Measurements from ENCODE around the gene DCST2. TPM values are rescaled to one million over a fixed set of nuclear protein-coding genes. Genes with fewer than 3 reads are reported as not detected.

The DCST2 gene
- not detected in 2 replicates for total RNA-seq

DNA sequence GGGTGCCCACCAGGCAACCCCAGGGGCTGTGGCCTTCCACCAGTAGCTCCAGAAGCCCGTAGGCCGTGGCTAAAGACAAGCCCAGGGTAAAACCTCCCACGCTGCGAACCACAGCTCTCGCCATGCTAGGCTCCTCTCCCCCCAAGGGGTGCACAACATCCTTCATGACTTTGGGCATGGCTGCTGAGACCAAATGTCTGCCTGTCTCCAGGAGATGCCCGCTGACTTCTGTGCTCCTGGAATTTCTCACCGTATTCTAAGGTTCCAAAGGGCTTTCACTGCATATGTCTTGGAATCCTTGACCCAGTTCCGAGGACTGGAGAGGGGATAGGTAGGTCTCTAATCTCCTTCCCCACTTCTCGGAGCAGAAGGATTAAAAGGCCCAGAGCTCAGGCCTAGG, at the start of gene DCST2, which contains the start of gene DCST1:
Gene DCST2, minus strand, starts transcription at position 258 of the 400 bp plus-strand sequence. Its CDS starts 80 bp downstream, at position 178.
Gene DCST1, plus strand, starts transcription at position 301 of the 400 bp plus-strand sequence. CDS start 213 bp downstream, outside the sequence.

DNA sequence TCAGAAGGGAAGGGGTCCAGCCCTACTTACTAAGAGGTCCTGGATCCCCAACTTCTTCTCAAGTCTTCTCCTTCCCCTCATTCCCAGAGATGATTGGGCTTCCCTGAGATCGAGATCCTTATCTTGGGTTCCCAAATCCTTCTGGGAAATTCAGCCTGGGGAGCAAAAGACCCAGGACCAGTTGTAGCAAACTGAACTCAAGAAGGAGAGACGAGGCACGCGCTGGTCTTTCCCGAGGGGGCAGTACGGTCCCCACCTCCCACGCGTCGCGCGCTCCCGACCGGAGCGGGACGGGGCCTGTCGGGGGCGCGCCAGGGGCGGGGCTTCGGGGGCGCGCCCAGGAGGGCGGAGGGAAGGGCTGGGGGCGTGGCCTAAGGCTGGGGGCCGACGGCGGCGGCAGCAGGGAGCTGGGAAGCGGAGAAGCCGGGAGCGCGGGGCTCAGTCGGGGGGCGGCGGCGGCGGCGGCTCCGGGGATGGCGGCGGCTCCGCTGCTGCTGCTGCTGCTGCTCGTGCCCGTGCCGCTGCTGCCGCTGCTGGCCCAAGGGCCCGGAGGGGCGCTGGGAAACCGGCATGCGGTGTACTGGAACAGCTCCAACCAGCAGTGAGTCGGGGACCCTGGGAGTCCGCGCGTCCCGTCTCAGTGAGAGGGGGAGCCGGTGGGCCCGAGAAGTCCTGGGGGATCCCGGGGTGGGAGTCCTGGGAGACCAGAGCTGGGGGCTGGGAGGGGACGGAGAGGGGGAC, 45.1 kb upstream of the DCST2 start, which contains the start of gene EFNA3:
Gene EFNA3, plus strand, starts transcription at position 369 of the 741 bp plus-strand sequence. Its CDS starts 105 bp downstream, at position 474.

DNA sequence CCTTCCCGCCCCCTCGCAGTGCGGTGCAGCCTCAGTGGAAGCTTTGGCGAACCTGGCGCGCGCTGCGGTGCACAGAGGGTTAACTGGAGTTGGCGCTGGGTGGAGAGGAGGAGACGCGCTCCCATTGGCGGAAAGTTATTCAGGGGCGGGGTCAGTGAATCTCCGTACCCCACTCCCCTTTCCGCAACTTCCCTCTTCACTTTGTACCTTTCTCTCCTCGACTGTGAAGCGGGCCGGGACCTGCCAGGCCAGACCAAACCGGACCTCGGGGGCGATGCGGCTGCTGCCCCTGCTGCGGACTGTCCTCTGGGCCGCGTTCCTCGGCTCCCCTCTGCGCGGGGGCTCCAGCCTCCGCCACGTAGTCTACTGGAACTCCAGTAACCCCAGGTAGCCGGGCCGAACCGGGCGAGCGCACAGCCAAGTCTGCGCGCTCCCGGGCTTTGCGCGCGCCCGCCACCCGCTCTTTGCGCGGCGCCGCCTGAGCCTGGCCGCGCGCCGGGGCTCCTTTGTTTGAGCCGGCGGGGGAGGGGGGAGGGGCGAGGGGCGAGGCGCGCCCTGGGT, 30.0 kb upstream of the DCST2 start, which contains the start of gene EFNA4:
Gene EFNA4, plus strand, starts transcription at position 191 of the 561 bp plus-strand sequence. Its CDS starts 84 bp downstream, at position 275.

DNA sequence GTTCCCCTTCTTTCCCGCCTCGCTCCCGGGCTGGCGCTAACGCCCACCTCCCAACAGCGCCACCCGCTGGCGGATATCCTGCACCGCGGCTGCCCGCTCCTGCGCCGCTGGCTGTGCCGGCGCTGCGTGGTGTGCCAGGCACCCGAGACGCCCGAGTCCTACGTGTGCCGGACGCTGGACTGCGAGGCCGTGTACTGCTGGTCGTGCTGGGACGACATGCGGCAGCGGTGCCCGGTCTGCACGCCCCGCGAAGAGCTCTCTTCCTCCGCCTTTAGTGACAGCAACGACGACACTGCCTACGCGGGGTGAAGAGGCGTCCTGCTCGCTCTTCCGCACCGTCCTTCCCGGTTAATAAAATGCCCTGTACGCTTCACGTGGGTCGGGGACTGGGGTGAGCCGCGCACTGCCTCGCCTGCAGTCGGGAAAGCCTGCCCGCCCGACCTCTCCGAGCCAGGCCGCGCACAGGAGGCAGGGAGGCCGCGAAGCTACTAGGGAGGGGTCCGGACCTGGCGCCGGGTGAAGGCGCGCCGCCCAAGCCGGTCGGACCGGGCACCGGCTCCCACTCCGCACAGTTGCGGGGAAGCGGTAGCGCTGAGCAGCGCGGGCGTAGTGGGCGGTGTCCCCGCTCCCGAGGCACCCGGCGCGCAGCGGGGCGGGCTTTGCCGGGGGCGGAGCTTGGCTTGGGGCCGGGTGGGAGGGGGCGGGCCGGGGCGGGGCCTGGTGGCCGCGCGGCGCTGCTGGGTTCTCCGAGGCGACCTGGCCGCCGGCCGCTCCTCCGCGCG, 17.2 kb upstream of the DCST2 start, which contains the start of gene ADAM15:
Gene ADAM15, plus strand, starts transcription at position 757 of the 782 bp plus-strand sequence. CDS start 71 bp downstream, outside the sequence.

DNA sequence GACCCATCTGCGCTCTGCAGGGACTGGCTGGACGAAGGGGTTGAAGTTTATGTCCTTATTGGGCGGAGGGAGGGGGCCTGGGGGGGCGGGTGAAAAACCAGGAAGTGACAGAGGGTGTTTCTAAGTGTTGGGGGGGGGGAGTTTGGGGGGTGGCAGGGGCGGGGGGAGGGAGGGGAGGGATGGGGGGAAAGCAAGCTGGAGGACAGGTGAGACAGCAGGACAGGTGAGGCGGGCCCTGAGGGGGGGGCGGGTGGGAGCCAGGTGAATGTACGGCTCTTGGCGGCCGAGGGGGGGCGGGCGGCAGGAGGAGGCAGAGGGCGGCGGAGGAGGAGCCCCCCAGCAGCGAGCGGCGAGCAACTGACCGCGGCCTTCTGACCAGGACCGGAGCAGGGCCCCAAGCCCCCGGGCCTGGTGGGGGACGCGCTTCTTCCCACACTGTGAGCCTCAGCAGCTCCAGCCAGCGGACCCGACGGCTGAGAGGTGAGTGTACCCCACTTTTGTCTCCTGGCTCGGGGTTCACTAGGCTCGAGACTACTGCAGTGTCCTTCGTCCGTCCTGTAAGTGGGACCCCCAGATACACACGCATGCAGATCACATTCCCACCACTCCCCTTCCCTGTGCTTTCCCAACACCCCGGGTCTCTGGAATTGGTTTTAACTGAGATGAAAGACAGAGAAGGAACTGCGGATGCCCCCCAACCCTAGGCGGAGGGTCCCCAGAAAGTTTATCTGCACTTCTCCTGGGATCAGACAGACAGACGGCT, 30.9 kb downstream of the DCST2 start, which contains the start of gene ZBTB7B:
Gene ZBTB7B, plus strand, starts transcription at position 339 of the 763 bp plus-strand sequence. CDS start 11,859 bp downstream, outside the sequence.

DNA sequence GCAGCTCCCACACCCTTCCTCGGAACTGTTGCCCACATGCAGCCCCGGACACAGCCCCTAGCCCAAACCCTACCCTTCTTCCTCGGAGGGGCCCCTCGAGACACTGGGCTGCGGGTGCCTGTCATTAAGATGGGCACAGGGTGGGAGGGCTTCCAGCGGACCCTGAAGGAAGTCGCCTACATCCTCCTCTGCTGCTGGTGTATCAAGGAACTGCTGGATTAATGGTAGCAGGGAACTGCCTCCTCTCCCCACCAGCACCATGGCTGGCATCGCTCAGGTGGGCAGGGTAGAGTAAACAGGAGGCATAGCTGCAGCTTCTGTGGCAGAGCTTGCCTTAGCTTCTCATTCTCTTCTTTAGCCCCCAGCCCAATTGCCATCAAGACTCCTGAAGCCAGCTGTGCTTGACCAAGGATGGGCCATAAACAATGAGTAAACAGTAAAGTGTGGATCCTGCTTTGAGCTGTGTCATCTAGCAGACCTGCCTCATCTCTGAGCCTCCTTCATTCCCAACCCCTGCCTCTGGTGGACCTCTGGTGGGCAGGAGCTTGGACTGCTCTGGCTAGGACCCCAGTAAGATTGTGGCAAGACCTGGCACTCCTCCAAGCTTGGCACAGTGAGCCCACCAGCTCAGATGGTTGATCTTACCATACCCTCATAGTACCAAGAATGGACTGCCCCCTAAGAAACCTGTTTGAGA, 39.9 kb downstream of the DCST2 start, which contains the start of gene LENEP:
Gene LENEP, plus strand, starts transcription at position 15 of the 697 bp plus-strand sequence. Its CDS starts 22 bp downstream, at position 37.

DNA sequence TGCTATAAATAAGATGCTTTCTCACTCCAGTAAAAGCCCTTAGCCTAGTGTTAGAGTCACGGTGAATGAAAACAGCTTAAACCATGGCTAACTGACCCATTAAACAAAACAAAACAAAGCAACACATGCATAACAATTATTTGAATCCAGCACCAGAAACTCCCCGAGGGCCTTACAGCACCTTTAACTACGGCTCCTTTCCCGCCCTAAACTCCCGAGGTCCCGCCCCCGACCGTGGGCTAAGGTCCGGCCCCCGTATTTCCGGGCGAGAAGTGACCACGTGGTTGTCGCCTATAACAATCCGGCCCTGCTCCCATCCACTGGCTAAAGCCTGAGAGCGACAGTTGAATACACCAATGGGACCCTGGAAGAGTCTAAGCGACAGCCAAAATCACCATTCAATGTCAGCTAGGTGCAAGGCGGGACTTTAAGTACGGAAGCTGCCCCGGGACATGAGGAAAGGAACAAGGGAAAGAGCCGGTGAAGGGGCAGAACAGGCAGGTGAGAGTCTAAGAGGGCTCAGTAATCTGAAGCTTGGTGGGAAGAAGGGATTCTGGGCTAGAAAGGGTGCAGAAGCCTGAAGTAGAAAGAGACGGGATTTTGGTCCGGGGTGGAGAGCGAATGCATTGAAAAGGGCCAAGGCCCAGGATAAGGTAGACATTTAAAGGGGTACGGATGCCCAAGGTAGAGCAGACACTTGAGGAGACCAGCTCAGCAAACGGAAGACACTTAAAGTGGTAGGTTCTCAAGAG, 50.5 kb downstream of the DCST2 start, which contains the start of gene FLAD1:
Gene FLAD1, plus strand, starts transcription at position 448 of the 752 bp plus-strand sequence. CDS start 351 bp downstream, outside the sequence.

DNA sequence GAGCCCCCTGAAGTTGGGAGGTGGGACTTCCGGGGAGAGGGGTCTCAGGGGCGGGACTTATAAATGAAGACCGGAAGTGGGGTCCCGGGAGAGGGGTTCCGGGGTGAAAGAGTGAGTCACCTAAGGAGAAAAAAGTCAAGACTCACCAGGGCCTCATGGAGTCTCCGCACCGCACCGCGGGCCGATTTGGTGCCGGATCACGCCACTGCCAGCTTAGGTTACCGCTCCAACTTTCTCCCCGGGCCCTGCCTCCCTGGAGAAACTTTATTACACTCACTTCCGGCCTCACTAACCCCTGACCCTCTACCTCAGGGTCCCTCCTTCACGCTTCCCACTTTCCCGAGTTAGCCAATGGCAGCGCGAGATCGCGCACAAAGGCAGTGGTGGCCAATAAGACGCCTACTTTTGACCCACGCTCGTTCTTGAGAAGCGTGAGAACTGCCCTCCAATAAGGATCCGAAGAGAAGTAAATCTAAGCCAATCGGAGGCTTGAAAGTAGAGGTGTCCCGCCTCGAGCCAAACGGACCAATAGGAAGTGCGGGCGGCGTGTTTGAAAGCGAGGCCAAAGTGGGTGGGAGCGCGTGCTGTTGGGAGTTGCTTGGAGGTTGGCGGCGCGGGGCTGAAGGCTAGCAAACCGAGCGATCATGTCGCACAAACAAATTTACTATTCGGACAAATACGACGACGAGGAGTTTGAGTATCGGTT, 59.3 kb downstream of the DCST2 start, which contains the start of gene CKS1B:
Gene CKS1B, plus strand, starts transcription at position 580 of the 706 bp plus-strand sequence. Its CDS starts 65 bp downstream, at position 645.

DNA sequence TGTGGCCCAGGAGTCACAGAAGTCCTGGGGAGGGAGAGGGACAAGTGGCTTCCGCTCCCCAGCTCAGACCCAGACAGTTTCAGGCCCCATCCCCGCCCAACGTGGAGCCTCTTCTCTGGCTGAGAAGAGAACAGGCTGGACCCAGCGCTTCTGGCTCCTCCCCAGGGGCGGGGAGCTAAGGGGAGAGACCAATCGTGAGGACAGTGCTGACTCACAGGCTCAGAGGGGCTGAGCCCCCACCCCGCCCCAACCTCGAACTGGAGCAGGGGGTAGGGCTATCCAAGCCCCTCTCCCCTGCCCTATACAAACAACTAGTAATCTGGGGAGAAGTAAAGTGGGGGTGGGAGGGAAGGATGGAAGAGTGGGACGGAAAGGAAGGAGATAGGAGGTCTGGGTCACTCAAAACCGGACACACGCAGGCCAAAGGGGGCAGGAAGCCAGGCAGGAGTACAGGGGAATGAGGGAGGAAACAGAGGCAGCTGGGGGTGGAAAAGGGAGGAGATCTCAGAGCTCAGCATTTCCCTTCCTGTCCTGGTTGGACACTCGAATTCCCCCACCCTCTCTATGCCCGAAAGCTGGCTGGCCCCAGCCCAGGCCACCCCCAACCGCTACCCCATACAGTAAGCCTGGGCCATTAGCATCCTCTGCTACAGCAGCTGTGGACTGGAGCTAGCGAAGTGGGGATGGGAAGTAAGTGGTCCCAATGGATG, 62.8 kb downstream of the DCST2 start, which contains the start of gene SHC1:
Gene SHC1, minus strand, starts transcription at position 117 of the 710 bp plus-strand sequence. CDS start 221 bp downstream, outside the sequence.

Small RNA genes within 50 kb of the gene (small RNA-seq; reads per million reads assigned to genes)
- not detected for gene MIR4258

Other genes starting within 250 kb of the DCST2 start
- not detected in 2 replicates for gene KCNN3, start 163.5 kb downstream of the DCST2 start, total RNA-seq
- 5.7 and 9.7 TPM in 2 replicates for gene PMVK, start 97.1 kb downstream of the DCST2 start, total RNA-seq
- 73.8 and 78.5 TPM in 2 replicates for gene PBXIP1, start 77.7 kb downstream of the DCST2 start, total RNA-seq
- 17.2 and 17.4 TPM in 2 replicates for gene PYGO2, start 72.0 kb downstream of the DCST2 start, total RNA-seq
- gene SHC1, start 63.0 kb downstream of the DCST2 start, total RNA-seq = 374 and 395 TPM in 2 replicates
- gene CKS1B, start 59.1 kb downstream of the DCST2 start, total RNA-seq = 16.4 and 18.3 TPM in 2 replicates
- 19.8 and 20.3 TPM in 2 replicates for gene FLAD1, start 50.4 kb downstream of the DCST2 start, total RNA-seq
- not detected in 2 replicates for gene LENEP, start 40.2 kb downstream of the DCST2 start, total RNA-seq
- 29.2 and 31.7 TPM in 2 replicates for gene ZBTB7B, start 31.0 kb downstream of the DCST2 start, total RNA-seq
- not detected in 2 replicates for gene DCST1, start within 50 bp of the DCST2 start, total RNA-seq
- gene ADAM15, start 17.5 kb upstream of the DCST2 start, total RNA-seq = 63.0 and 94.4 TPM in 2 replicates
- 2.7 and 3.6 TPM in 2 replicates for gene EFNA4, start 30.0 kb upstream of the DCST2 start, total RNA-seq
- gene EFNA3, start 45.1 kb upstream of the DCST2 start, total RNA-seq = 0.81 and 0.97 TPM in 2 replicates
- gene EFNA1, start 94.1 kb upstream of the DCST2 start, total RNA-seq = not detected in 2 replicates
- 39.9 and 43.6 TPM in 2 replicates for gene SLC50A1, start 102.1 kb upstream of the DCST2 start, total RNA-seq
- 13.4 and 15.4 TPM in 2 replicates for gene DPM3, start 106.8 kb upstream of the DCST2 start, total RNA-seq
- gene KRTCAP2, start 139.5 kb upstream of the DCST2 start, total RNA-seq = 44.4 and 49.5 TPM in 2 replicates
- 7.4 and 7.8 TPM in 2 replicates for gene TRIM46, start 140.1 kb upstream of the DCST2 start, total RNA-seq
- 39.7 and 41.2 TPM in 2 replicates for gene THBS3, start 174.1 kb upstream of the DCST2 start, total RNA-seq
- 28.6 and 39.1 TPM in 2 replicates for gene MTX1, start 174.9 kb upstream of the DCST2 start, total RNA-seq
- gene ENTREP3, start 221.7 kb upstream of the DCST2 start, total RNA-seq = 5.4 and 7.0 TPM in 2 replicates
- 34.4 and 45.8 TPM in 2 replicates for gene SCAMP3, start 228.6 kb upstream of the DCST2 start, total RNA-seq
- 24.2 and 29.7 TPM in 2 replicates for gene CLK2, start 239.7 kb upstream of the DCST2 start, total RNA-seq
- gene HCN3, start 243.7 kb upstream of the DCST2 start, total RNA-seq = 0.97 and 2.1 TPM in 2 replicates